Esophagus muscularis mucosa (tissue), 4 donors: ENCODE measurements around the gene TENM3. TPM values are rescaled to one million over a fixed set of nuclear protein-coding genes. Genes with fewer than 3 reads are reported as not detected.

Source experiments
- DNase-seq: peaks from one replicate; pipeline ENCODE4 v3.0.0-alpha.2; 2017; ENCODE audit errors: extremely low spot score
- H3K27ac ChIP-seq, 4 donors: fragments of 200-600 bp; sonication (generic); replicated peaks in 1 of 4; 1 replicate in 3 of 4; 2 replicates in 1 of 4; pipeline ENCODE4 v1.5.1; 2016 to 2019; ENCODE audit warnings: mild to moderate bottlenecking in 1 of 4
- H3K27me3 ChIP-seq, 4 donors: fragments of 200-600 bp; sonication (generic); one replicate each; pipeline versions ENCODE4 v1.5.1 to v1.6.0; 2016 to 2019
- H3K36me3 ChIP-seq, 4 donors: fragments of 200-600 bp; sonication (generic); one replicate each; pipeline ENCODE4 v1.5.1; 2016 to 2019
- H3K4me1 ChIP-seq, 4 donors: fragments of 200-600 bp; sonication (generic); one replicate each; pipeline ENCODE4 v1.5.1; 2016 to 2019
- H3K4me3 ChIP-seq, 4 donors: fragments of 200-600 bp; sonication (generic); 1 replicate in 2 of 4; 2 replicates in 2 of 4; pipeline ENCODE4 v1.5.1; 2016 to 2019; ENCODE audit warnings: mild to moderate bottlenecking in 4 of 4, moderate library complexity in 1 of 4
- H3K9me3 ChIP-seq, 4 donors: fragments of 200-600 bp; sonication (generic); 1 replicate in 3 of 4; 2 replicates in 1 of 4; pipeline ENCODE4 v1.5.1; 2016 to 2019
- CTCF ChIP-seq, 3 experiments: fragments of 200-600 bp in 2 of 3; fragments of 450-650 bp in 1 of 3; sonication (generic) in 2 of 3; IDR thresholded peaks; one replicate each; pipeline ENCODE4 v1.5.1; 2017 to 2019; ENCODE audit warnings: antibody characterized with exemption in 3 of 3, mild to moderate bottlenecking in 2 of 3, moderate library complexity in 1 of 3
- EP300 ChIP-seq: sonication (generic); formaldehyde crosslinking; IDR thresholded peaks from one replicate; pipeline ENCODE4 v1.6.1; 2017; ENCODE audit warnings: antibody characterized with exemption
- POLR2A ChIP-seq: fragments of 450-650 bp; IDR thresholded peaks from one replicate; pipeline ENCODE4 v1.6.1; 2017; ENCODE audit warnings: antibody characterized with exemption, moderate library complexity, mild to moderate bottlenecking, low read depth
- POLR2AphosphoS5 ChIP-seq, 2 donors: sonication (generic); formaldehyde crosslinking; IDR thresholded peaks; one replicate each; pipeline ENCODE4 v1.6.1; 2017; ENCODE audit warnings: antibody characterized with exemption in 2 of 2
- WGBS: methylation state at CpG from one replicate; pipeline ENCODE4 v1.1.5; 2018; 5-methylcytosine and 5-hydroxymethylcytosine counted together
- intact Hi-C: fragments of 100-400 bp; cut with DNase I; formaldehyde crosslinking; loops from one replicate; pipeline ENCODE4 v1.15.1; 2023
- total RNA-seq, 4 donors: library from RNA; depleted of rRNA; stranded (reverse); fragments of >200 nt; gene quantifications; one replicate each; pipeline versions ENCODE4 v1.1.0 to v1.2.1, GENCODE V29; 2016

TENM3 gene
- total RNA-seq, 4 donors from 2014 or later, result 16.2 to 30.5 (median 28.3) TPM

- intact Hi-C loops, result no loop called here
- TF ChIP-seq CTCF (IDR thresholded peaks at IDR 0.05) (no peak), EP300 (no peak), POLR2A (no peak), POLR2AphosphoS5 (IDR thresholded peaks at IDR 0.05) (no peak)
- Histone ChIP-seq H3K9me3 (no peaks in the 10 kb centered on the region), H3K27me3 (no peaks in the 10 kb centered on the region), H3K4me1 (peaks cover 0 to 3% (median 1%) of the 10 kb centered on the region in 4 donors), H3K36me3 (no peaks in the 10 kb centered on the region), H3K27ac (no peak overlapping the region), H3K4me3 (no peak overlapping the region)
- DNase-seq, result no peak
- 94% methylated on average over 4 of the region's 4 CpGs for WGBS
Observed at GRCh38 chr4:182582245-182582644, 339.0 kb downstream of the TENM3 start.

- TF ChIP-seq POLR2AphosphoS5 (IDR thresholded peaks at IDR 0.05) (no peak), EP300 (no peak), CTCF (IDR thresholded peaks at IDR 0.05) (no peak), POLR2A (no peak)
- H3K36me3 ChIP-seq, result no peaks in the 10 kb centered on the region
- intact Hi-C loops, result no loop called here
- no peak overlapping the region for H3K27ac ChIP-seq
- H3K4me1 ChIP-seq, result no peaks in the 10 kb centered on the region
- no peaks in the 10 kb centered on the region for H3K27me3 ChIP-seq
- DNase-seq, result no peak
- H3K4me3 ChIP-seq, result no peak overlapping the region
- H3K9me3 ChIP-seq, result peaks cover 0 to 2% (median under 1%) of the 10 kb centered on the region in 4 donors
- WGBS, result 70% methylated on average over 3 of the region's 3 CpGs
Observed at GRCh38 chr4:182583703-182584415, 340.7 kb downstream of the TENM3 start.

DNA sequence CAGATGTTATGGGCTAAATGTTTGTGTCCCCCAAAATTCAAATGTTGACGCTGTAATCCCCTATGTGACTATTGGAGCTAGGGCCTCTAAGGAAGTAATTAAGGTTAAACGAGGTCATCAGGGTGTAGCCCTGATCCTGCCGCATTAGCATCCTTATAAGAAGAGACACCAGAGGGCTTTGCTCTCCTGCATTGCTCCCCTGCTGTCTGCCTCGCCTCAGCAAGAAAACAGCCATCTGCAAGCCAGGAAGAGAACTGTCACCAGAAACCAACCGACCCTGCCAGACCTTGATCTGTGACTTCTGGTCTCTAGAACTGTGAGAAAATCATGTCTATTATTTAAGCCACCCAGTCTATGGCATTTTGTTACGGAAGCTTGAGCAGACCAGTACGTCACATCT is 342.1 kb downstream of the TENM3 start:
- no peaks in the 10 kb centered on the region for H3K27me3 ChIP-seq

GRCh38 chr4:182589100-182589499 is 345.9 kb downstream of the TENM3 start:
- intact Hi-C loops, result no loop called here
- Histone ChIP-seq H3K4me3 (no peak overlapping the region), H3K27ac (no peak overlapping the region), H3K9me3 (peaks cover 0 to 5% (median 2%) of the 10 kb centered on the region in 4 donors), H3K27me3 (no peaks in the 10 kb centered on the region), H3K4me1 (no peaks in the 10 kb centered on the region), H3K36me3 (no peaks in the 10 kb centered on the region)
- no peak for TF ChIP-seq POLR2AphosphoS5 (IDR thresholded peaks at IDR 0.05)
- 88% methylated on average over 2 of the region's 2 CpGs for WGBS
- no peak for DNase-seq

More for the DNA sequence above, 342.1 kb downstream of the TENM3 start:
- no peak for TF ChIP-seq POLR2A
- no peak for TF ChIP-seq CTCF (IDR thresholded peaks at IDR 0.05)
- TF ChIP-seq EP300, result no peak
- no peak for TF ChIP-seq POLR2AphosphoS5 (IDR thresholded peaks at IDR 0.05)
- Histone ChIP-seq H3K27ac (no peak overlapping the region), H3K4me1 (no peaks in the 10 kb centered on the region), H3K9me3 (peaks cover 0 to 5% (median 2%) of the 10 kb centered on the region in 4 donors), H3K36me3 (no peaks in the 10 kb centered on the region), H3K4me3 (no peak overlapping the region)
- no peak for DNase-seq
- 66% methylated on average over 7 of the region's 7 CpGs for WGBS
- intact Hi-C loops, result no loop called here

DNA sequence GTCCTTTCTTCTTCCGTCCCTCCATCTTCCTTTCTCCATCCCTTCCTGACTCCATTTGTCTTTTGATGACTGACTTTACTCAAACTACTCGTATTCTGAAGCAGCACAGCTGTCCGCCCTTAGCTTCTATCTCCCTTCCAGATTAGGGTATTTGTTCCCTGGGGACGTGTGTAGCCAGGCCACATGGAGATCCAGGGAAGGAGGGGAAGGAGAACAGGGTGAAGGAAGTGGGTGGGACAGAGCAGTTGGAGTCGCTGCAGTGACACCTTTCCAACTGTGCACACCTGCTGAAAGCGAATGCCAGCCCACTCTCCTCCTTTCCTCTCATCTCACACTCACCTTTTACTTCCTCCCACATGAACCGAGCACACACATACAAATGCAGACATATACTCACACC is 350.2 kb downstream of the TENM3 start:
- Histone ChIP-seq H3K4me3 (no peak overlapping the region), H3K4me1 (no peaks in the 10 kb centered on the region), H3K27ac (no peak overlapping the region), H3K36me3 (no peaks in the 10 kb centered on the region), H3K27me3 (no peaks in the 10 kb centered on the region), H3K9me3 (peaks cover 0 to 5% (median 2%) of the 10 kb centered on the region in 4 donors)
- 76% methylated on average over 7 of the region's 7 CpGs for WGBS
- no peak for TF ChIP-seq POLR2AphosphoS5 (IDR thresholded peaks at IDR 0.05)
- no peak for TF ChIP-seq POLR2A
- no peak for TF ChIP-seq EP300
- TF ChIP-seq CTCF (IDR thresholded peaks at IDR 0.05), result no peak
- DNase-seq, result no peak
- intact Hi-C loops, result no loop called here
